AG09319 (cell line): ENCODE measurements around the gene BRK1.
"Not testable (repeated sequence)": the region's sequence is repeated elsewhere in the genome, so short reads cannot be mapped to it uniquely, and the experiment has no call there.

Experiments used
- DNase-seq: peaks from one replicate; pipeline ENCODE4 v3.0.0-alpha.2; 2010; ENCODE audit warnings: low read depth; ENCODE audit errors: extremely low read depth
- CTCF ChIP-seq: IDR thresholded peaks from 2 replicates; pipeline ENCODE4 v1.5.1; 2011; ENCODE audit warnings: low read depth, mild to moderate bottlenecking, inconsistent platforms, low read length, moderate library complexity

BRK1 gene

DNA sequence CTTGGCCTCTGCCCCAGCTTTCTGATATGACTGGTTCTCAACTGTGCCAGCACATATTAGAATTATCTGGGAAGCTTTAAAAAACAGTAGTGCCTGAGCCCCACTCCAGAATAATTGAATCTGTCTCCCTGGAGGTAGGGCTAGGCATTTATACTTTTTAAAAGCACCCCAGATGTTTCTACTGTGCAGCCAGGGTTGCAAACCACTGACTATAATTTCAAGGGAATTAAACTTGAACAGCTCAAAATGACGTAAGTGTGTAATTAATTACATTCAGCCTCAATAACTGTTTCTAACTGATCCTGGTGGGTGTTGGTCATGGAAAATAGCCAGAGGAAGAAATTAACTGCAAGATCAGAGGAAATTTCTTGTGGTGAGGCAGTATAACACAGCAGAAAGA lies 44.9 kb downstream of the BRK1 start:
- DNase-seq = peak; percentile 34
- TF ChIP-seq CTCF = no peak

DNA sequence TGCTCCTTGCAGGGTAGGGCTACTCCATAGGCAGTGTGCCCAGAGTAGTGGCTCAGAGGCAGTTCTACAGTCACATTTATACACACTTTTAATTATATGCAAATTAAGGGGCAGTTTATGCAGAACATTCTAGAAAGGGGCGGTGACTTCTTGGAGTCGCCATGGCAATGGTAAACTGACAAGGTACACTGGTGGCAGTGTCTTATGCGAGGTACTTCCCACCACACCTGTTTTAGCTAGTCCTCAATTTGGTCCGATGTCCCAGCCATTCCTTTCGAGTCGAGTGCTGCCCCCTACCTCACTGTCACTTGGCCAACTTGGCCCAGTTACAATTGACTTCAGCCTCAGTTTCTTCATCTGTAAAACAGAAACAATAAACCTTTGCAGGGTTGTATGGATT lies 45.5 kb downstream of the BRK1 start:
- no peak for DNase-seq
- no peak for TF ChIP-seq CTCF

- no peak for DNase-seq
- no peak for TF ChIP-seq CTCF
These were observed 46.7 kb downstream of the BRK1 start for GRCh38 chr3:10162185-10162584.

DNA sequence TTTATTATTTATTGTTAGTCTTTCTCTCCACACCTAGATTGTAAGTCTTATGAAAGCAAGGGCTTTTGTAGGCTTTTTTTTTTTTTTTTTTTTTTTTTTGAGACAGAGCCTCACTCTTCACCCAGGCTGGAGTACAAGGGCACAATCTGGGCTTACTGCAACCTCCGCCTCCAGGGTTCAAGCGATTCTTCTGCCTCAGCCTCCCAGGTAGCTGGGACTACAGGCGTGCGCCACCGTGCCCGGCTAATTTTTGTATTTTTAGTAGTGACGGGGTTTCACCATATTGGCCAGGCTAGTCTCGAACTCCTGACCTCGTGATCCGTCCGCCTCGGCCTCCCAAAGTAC lies 48.7 kb downstream of the BRK1 start:
- DNase-seq = not testable (repeated sequence)

DNA sequence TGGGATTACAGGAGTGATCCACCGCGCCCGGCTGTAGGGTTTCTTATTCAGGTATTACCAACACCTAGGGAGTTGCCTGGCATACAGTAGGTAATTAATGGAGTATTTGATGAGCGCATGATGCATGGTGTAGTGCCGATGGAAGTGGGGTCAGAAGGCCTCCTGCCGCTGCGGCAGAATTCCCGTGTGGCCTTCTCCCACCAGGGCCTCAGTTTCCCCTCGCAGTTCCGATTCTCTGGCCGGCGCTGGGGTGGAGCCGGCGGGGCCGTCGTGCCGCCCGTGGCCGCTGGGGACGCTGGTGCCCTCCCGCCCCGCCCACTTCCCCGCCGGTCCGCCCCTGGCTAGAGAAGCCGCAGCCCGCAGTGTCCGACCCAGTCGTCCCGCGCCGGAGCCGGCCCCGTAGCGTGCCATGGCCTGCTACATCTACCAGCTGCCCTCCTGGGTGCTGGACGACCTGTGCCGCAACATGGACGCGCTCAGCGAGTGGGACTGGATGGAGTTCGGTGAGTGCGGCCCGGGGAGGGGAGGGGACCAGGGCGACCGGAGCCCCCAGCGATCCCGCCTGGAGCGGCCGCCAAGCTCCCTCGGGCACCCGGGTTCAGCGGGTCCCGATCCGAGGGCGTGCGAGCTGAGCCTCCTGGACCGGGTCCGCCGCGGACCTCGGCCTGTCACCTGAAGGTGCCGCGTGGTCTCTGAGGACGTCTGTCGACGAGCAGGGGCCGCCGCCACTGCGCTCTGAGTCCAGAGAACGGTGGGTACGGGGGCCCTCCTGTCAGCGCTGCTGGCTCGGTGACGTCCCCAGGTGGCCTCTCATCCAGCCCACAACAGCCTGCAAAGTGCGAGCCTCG lies 49.3 kb downstream of the BRK1 start, which contains the start of gene IRAK2:
Gene IRAK2 (plus strand): TSS at position 374 of the 848 bp plus-strand sequence. CDS start 36 bp downstream, at position 410.
- peak; percentile 20 for DNase-seq
- peak; percentile 51 for TF ChIP-seq CTCF

- no peak for DNase-seq
These were observed 50.7 kb downstream of the BRK1 start for GRCh38 chr3:10166213-10166604.

DNA sequence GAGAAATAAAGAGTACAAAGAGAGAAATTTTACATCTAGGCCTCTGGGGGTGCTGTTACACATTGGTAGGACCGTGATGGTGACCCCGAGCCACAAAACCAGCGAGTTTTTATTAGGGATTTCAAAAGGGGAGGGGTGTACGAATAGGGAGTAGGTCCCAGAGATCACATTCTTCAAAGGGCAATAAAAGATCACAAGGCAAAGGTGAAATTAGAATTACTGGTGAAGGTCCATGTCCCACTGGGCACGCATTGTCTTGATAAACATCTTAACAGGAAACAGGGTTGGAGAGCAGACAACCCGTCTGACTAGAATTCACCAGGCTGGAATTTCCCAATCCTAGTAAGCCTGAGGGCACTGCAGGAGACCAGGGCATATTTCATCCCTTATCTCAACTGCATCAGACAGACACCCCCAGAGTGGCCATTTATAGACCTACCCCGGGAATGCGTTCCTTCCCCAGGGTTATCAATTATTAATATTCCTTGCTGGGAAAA lies 53.6 kb downstream of the BRK1 start:
- DNase-seq = no peak
- TF ChIP-seq CTCF = no peak; the same call in 1 of the 2 replicates

More at GRCh38 chr3:10166213-10166604, 50.7 kb downstream of the BRK1 start:
- TF ChIP-seq CTCF = no peak

GRCh38 chr3:10170915-10171478 lies 55.5 kb downstream of the BRK1 start:
- no peak for DNase-seq
- no peak for TF ChIP-seq CTCF
